ENCODE measurements around the gene TEC. TPM values are rescaled to one million over a fixed set of nuclear protein-coding genes. Genes with fewer than 3 reads are reported as not detected.

Gene TEC
- total RNA-seq, 1 donor from 2014 or later: 0.35 TPM

DNA sequence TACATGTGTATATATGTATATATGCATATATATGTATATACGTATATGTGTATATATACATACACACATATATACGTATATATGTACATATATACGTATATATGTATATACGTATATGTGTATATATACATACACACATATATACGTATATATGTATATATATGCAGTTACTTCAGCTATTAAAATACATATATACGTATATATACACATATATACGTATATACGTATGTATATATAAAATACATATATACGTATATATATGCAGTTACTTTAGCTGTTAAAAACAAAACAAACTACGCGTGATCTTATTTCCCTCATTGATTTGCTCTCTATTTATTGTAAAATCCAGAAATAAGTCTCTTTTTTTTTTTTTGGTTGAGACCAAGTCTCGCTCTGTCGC, 149.5 kb downstream of the TEC start:
- Mint-ChIP-seq H3K4me3 (ENCODE audit: unreplicated experiment) (no peak overlapping the region), H3K27ac (ENCODE audit: unreplicated experiment) (no peak overlapping the region), H3K36me3 (ENCODE audit: low read depth) (peaks cover 1% of the 10 kb centered on the region), H3K4me1 (ENCODE audit: low read depth) (no peaks in the 10 kb centered on the region), H3K27me3 (ENCODE audit: low read depth) (peaks cover 22% of the 10 kb centered on the region), H3K9me3 (ENCODE audit: low read depth) (no peaks in the 10 kb centered on the region)
- TF ChIP-seq, protein P1, sequence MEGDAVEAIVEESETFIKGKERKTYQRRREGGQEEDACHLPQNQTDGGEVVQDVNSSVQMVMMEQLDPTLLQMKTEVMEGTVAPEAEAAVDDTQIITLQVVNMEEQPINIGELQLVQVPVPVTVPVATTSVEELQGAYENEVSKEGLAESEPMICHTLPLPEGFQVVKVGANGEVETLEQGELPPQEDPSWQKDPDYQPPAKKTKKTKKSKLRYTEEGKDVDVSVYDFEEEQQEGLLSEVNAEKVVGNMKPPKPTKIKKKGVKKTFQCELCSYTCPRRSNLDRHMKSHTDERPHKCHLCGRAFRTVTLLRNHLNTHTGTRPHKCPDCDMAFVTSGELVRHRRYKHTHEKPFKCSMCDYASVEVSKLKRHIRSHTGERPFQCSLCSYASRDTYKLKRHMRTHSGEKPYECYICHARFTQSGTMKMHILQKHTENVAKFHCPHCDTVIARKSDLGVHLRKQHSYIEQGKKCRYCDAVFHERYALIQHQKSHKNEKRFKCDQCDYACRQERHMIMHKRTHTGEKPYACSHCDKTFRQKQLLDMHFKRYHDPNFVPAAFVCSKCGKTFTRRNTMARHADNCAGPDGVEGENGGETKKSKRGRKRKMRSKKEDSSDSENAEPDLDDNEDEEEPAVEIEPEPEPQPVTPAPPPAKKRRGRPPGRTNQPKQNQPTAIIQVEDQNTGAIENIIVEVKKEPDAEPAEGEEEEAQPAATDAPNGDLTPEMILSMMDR (IDR thresholded peaks at IDR 0.05): no peak
- no peak for DNase-seq (ENCODE audit: low spot score)

DNA sequence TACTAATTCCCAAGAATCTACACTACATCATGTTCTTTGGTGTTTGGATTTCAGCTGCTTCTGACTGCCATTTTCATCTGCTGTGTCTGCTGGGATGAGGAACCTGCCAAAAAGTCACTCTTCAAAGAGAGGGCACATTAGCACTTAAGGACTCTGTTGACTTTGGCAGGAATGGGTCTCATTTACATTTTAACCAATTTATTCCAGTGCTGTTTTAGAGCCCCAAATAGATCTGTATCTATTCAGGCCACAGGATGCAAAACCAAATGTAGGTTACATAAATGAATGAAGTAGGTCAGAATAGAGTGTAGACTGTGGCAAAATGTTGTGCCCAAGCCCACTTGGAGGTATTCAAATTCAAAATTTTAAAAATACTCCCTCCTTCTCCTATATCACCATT, 150.0 kb downstream of the TEC start:
- DNase-seq (ENCODE audit: low spot score): no peak
- H3K9me3 Mint-ChIP-seq (ENCODE audit: low read depth): no peaks in the 10 kb centered on the region
- no peak overlapping the region for H3K27ac Mint-ChIP-seq (ENCODE audit: unreplicated experiment)
- TF ChIP-seq, protein P1 (IDR thresholded peaks at IDR 0.05): no peak
- H3K4me3 Mint-ChIP-seq (ENCODE audit: unreplicated experiment): no peak overlapping the region
- peaks cover 1% of the 10 kb centered on the region for H3K36me3 Mint-ChIP-seq (ENCODE audit: low read depth)
- no peaks in the 10 kb centered on the region for H3K4me1 Mint-ChIP-seq (ENCODE audit: low read depth)
- H3K27me3 Mint-ChIP-seq (ENCODE audit: low read depth): peaks cover 23% of the 10 kb centered on the region

DNA sequence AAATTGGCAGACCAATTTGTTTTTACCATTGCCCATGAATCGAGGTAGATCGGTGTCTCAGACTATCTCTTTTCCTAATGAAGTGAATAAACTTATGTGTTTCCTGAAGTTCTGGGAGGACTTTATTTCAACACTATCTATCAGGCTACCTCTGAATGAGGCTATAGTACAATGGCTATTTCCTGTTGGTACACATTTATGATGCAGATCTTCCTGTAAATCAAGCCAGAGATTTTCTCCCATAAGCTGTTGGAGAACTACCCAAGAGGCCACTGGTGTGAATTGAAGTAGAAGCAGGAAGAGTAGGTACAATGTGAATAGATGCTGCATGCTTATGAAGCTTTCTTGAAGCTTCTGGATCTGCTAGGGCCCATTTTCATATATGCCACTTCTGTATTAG, 151.6 kb downstream of the TEC start:
- Mint-ChIP-seq H3K36me3 (ENCODE audit: low read depth) (peaks cover 1% of the 10 kb centered on the region), H3K27ac (ENCODE audit: unreplicated experiment) (no peak overlapping the region), H3K9me3 (ENCODE audit: low read depth) (no peaks in the 10 kb centered on the region), H3K27me3 (ENCODE audit: low read depth) (peaks cover 14% of the 10 kb centered on the region), H3K4me1 (ENCODE audit: low read depth) (no peaks in the 10 kb centered on the region), H3K4me3 (ENCODE audit: unreplicated experiment) (no peak overlapping the region)
- TF ChIP-seq, protein P1 (IDR thresholded peaks at IDR 0.05): no peak
- no peak for DNase-seq (ENCODE audit: low spot score)

DNA sequence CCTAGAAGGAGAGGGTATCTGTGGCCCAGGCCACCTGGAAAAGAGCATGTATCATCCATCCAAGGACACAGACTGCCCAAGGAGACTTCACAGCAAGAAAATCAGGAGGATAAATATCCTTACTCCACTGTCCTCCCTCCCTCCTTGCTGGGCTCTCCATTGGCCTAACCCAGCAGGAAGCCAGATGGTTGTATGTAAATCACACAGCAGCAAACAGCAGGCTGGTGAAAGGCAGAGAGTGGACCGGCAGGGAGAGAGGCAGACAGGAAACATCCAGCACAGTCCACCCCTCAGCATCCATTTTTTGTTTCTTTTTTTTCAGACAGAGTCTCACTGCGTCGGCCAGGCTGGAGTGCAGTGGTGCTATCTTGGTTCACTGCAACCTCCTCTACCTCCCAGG, 153.1 kb downstream of the TEC start:
- Mint-ChIP-seq H3K9me3 (ENCODE audit: low read depth) (no peaks in the 10 kb centered on the region), H3K36me3 (ENCODE audit: low read depth) (peaks cover 1% of the 10 kb centered on the region), H3K27me3 (ENCODE audit: low read depth) (peaks cover 16% of the 10 kb centered on the region), H3K4me1 (ENCODE audit: low read depth) (no peaks in the 10 kb centered on the region), H3K27ac (ENCODE audit: unreplicated experiment) (no peak overlapping the region), H3K4me3 (ENCODE audit: unreplicated experiment) (no peak overlapping the region)
- DNase-seq (ENCODE audit: low spot score): no peak
- TF ChIP-seq, protein P1 (IDR thresholded peaks at IDR 0.05): no peak

DNA sequence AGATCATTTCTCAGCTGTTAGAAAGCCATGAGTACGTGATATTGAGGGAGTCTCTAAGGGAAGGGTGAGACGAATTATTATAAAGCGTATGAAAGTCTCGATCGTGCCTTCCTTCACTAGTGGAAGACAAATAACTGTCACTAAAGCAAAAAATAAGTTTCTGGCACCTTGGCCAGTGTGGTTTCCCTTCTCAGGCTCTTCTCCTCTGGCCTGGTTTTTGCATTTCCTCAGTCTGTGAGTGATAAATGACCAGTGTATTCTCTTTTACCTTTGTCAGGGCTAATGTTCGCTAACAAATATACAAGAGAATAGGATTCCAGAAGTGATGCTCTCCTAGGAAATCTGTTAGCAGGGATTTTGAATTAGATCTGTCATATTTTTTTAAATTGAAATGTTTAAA, 155.2 kb downstream of the TEC start:
- no peak overlapping the region for H3K27ac Mint-ChIP-seq (ENCODE audit: unreplicated experiment)
- DNase-seq (ENCODE audit: low spot score): no peak
- peaks cover 15% of the 10 kb centered on the region for H3K27me3 Mint-ChIP-seq (ENCODE audit: low read depth)
- H3K4me3 Mint-ChIP-seq (ENCODE audit: unreplicated experiment): no peak overlapping the region
- no peaks in the 10 kb centered on the region for H3K4me1 Mint-ChIP-seq (ENCODE audit: low read depth)
- no peaks in the 10 kb centered on the region for H3K9me3 Mint-ChIP-seq (ENCODE audit: low read depth)
- TF ChIP-seq, protein P1 (IDR thresholded peaks at IDR 0.05): no peak
- peaks cover 1% of the 10 kb centered on the region for H3K36me3 Mint-ChIP-seq (ENCODE audit: low read depth)
